PFSK-1 (cell line): ENCODE results near the gene WDR36.

Experiments used
- FOXP2 ChIP-seq: optimal IDR thresholded peaks from 2 replicates; pipeline ENCODE3; 2011; ENCODE audit warnings: borderline replicate concordance, control low read depth, inconsistent platforms; ENCODE audit not compliant: insufficient read depth; ENCODE audit errors: extremely low read length, extremely low read depth
- POLR2AphosphoS5 ChIP-seq: IDR thresholded peaks from 2 replicates; pipeline ENCODE4 v1.6.1; 2012; ENCODE audit warnings: low read depth, mild to moderate bottlenecking, control low read depth, low read length, moderate library complexity
- REST ChIP-seq, 2 experiments: IDR thresholded peaks; 2 replicates each; pipeline versions ENCODE4 v1.6.1 to v1.8.0; 2011 to 2012; ENCODE audit warnings: low read depth in 2 of 2, low read length in 2 of 2, control low read depth in 1 of 2, inconsistent platforms in 1 of 2, mild to moderate bottlenecking in 1 of 2, moderate library complexity in 1 of 2; ENCODE audit not compliant: insufficient read depth in 1 of 2
- SIN3A ChIP-seq: IDR thresholded peaks from 2 replicates; pipeline ENCODE4 v1.6.1; 2012; ENCODE audit warnings: mild to moderate bottlenecking, low read length, moderate library complexity, borderline replicate concordance; ENCODE audit not compliant: insufficient read depth
- TAF1 ChIP-seq: IDR thresholded peaks from 2 replicates; pipeline ENCODE4 v1.6.1; 2012; ENCODE audit warnings: low read length, control low read depth, borderline replicate concordance; ENCODE audit not compliant: insufficient read depth

GRCh38 chr5:111119856-111120255 is 27.7 kb downstream of the WDR36 start:
- TF ChIP-seq POLR2AphosphoS5 (no peak), SIN3A (no peak), TAF1 (no peak), REST (IDR thresholded peaks at IDR 0.05; ENCODE audit: insufficient read depth in 1 of 2, low read depth in 2 of 2, low read length in 2 of 2) (no peak), FOXP2 (no peak)
